HepG2 (cell line): ENCODE results near the gene ZNF132. TPM values are rescaled to one million over a fixed set of nuclear protein-coding genes. Genes with fewer than 3 reads are reported as not detected.
A peak's percentile ranks its signal among the peaks of the same experiment; 100 is the strongest.

Source experiments
- ASH2L ChIP-seq: fragments of 300-600, 200-600 bp; sonication (generic); IDR thresholded peaks from 2 replicates; pipeline ENCODE4 v1.7.0; 2017; ENCODE audit warnings: low read depth, mild to moderate bottlenecking, moderate library complexity, mixed read lengths, low read length; ENCODE audit not compliant: insufficient read length
- CBFB ChIP-seq: sonication (generic); formaldehyde crosslinking; IDR thresholded peaks from 2 replicates; pipeline ENCODE4 v1.4.0; 2020; ENCODE audit warnings: missing genetic modification reagents
- CCDC6 ChIP-seq: sonication (generic); formaldehyde crosslinking; IDR thresholded peaks from 2 replicates; pipeline ENCODE4 v1.8.1; 2022; ENCODE audit warnings: mild to moderate bottlenecking, missing genetic modification reagents, moderate library complexity
- HNRNPH1 ChIP-seq: fragments of 200-400 bp; formaldehyde crosslinking; optimal IDR thresholded peaks from 2 replicates; pipeline ENCODE3; 2017; ENCODE audit warnings: mild to moderate bottlenecking, low read depth, low read length
- PCBP2 ChIP-seq: fragments of 200-400 bp; formaldehyde crosslinking; optimal IDR thresholded peaks from 2 replicates; pipeline ENCODE3; 2018; ENCODE audit warnings: low read length, low read depth; ENCODE audit not compliant: poor library complexity, severe bottlenecking
- PRMT3 ChIP-seq: sonication (generic); formaldehyde crosslinking; IDR thresholded peaks from 2 replicates; pipeline ENCODE4 v1.8.1; 2022; ENCODE audit warnings: low read depth, mild to moderate bottlenecking, moderate library complexity, missing genetic modification reagents, borderline replicate concordance
- ZFP36L1 ChIP-seq: sonication (generic); formaldehyde crosslinking; IDR thresholded peaks from 2 replicates; pipeline ENCODE4 v1.8.0; 2022; ENCODE audit warnings: mild to moderate bottlenecking, missing genetic modification reagents, moderate library complexity
- ZNF12 ChIP-seq: sonication (generic); formaldehyde crosslinking; IDR thresholded peaks from 2 replicates; pipeline ENCODE4 v1.5.0; 2020; ENCODE audit warnings: missing genetic modification reagents
- ZNF160 ChIP-seq: sonication (generic); formaldehyde crosslinking; IDR thresholded peaks from 2 replicates; pipeline ENCODE4 v1.8.0; 2022; ENCODE audit warnings: mild to moderate bottlenecking, inconsistent platforms, missing genetic modification reagents
- ZNF20 ChIP-seq: sonication (generic); formaldehyde crosslinking; IDR thresholded peaks from 2 replicates; pipeline ENCODE4 v1.4.0; 2020; ENCODE audit warnings: mild to moderate bottlenecking, moderate library complexity, missing genetic modification reagents
- ZNF441 ChIP-seq: sonication (generic); formaldehyde crosslinking; IDR thresholded peaks from 2 replicates; pipeline ENCODE4 v1.7.0; 2021; ENCODE audit warnings: missing genetic modification reagents, borderline replicate concordance
- ZNF737 ChIP-seq: sonication (generic); formaldehyde crosslinking; IDR thresholded peaks from 2 replicates; pipeline ENCODE4 v1.5.0; 2020; ENCODE audit warnings: missing genetic modification reagents, mild to moderate bottlenecking, borderline replicate concordance
- ZNF761 ChIP-seq: sonication (generic); formaldehyde crosslinking; conservative IDR thresholded peaks from 2 replicates; pipeline ENCODE4 v1.4.0; 2020; ENCODE audit warnings: mild to moderate bottlenecking, missing genetic modification reagents
- ZNF775 ChIP-seq: sonication (generic); formaldehyde crosslinking; IDR thresholded peaks from 2 replicates; pipeline ENCODE4 v1.4.0; 2020; ENCODE audit warnings: missing genetic modification reagents, mild to moderate bottlenecking, moderate library complexity, borderline replicate concordance
- ZSCAN12 ChIP-seq: sonication (generic); formaldehyde crosslinking; IDR thresholded peaks from 2 replicates; pipeline ENCODE4 v1.9.0; 2021; ENCODE audit warnings: mild to moderate bottlenecking, missing genetic modification reagents
- ZSCAN31 ChIP-seq: sonication (generic); formaldehyde crosslinking; IDR thresholded peaks from 2 replicates; pipeline ENCODE4 v1.5.0; 2020; ENCODE audit warnings: low read depth, mild to moderate bottlenecking, missing genetic modification reagents
- ZZZ3 ChIP-seq: sonication (generic); formaldehyde crosslinking; IDR thresholded peaks from 2 replicates; pipeline ENCODE4 v1.4.0; 2020; ENCODE audit warnings: missing genetic modification reagents, mild to moderate bottlenecking, borderline replicate concordance
- polyA plus RNA-seq, 8 experiments: library from polyadenylated mRNA; depleted of rRNA in 3 of 8; stranded (reverse) in 7 of 8; unstranded in 1 of 8; fragments of >200 nt; fragmentation: Illumina TruSeq in 4 of 8; extraction: Trizol in 4 of 8; gene quantifications; 2 replicates each; pipeline versions ENCODE4 v1.2.1 to v1.2.3, GENCODE V29; 2011 to 2016; ENCODE audit warnings: low read depth in 4 of 8, missing spikeins in 1 of 8, mixed read lengths in 1 of 8; ENCODE audit not compliant: insufficient read depth in 1 of 8
- total RNA-seq, 5 experiments: library from RNA; depleted of rRNA; stranded (reverse); fragments of >200 nt; fragmentation: Illumina TruSeq; extraction: Trizol; gene quantifications; 2 replicates each; pipeline ENCODE4 v1.2.3, GENCODE V29; 2016; ENCODE audit warnings: low read depth in 1 of 5
- TF ChIP-seq, protein P1 (sequence below): sonication (generic); formaldehyde crosslinking; IDR thresholded peaks from 2 replicates; pipeline ENCODE4 v1.4.0; 2020; ENCODE audit warnings: mild to moderate bottlenecking, missing genetic modification reagents

Gene ZNF132
- total and polyA plus RNA-seq, 2 of the 13 experiments (the other 11 are each of a cell fraction or from before 2014, with no cell fraction given): not detected

DNA sequence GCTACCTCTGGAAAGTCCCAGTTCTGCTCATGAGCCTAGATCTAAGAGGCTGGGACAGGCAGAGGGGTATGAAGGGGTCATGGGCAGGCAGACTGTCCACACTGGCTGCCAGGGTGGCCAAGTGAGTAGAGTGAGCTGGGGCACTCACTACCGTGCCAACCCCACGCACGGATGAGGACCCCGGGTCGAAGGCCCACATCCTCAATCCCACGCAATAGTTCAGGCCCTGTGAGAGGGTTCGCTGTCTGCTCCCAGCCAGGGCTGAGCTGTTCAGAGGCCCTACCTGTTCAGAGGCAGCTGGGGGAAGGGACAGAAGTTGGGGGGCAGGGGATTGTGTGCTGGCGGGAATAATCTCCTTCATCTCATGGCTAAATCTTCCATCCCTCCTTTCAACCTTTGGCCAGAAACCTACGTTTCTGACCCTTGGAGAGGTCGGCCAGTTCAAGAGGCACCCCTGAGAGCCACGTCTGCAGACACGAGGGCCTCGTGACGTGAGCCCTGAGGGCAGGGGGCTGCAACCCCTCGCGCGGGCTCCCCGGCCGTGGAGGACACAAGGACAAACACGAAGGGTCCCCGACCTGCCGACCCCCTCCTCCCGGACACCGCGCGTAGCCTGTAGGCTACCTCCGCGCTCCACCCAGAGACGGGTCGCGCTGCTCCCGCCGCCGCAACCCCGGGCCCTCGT, 53.9 kb downstream of the ZNF132 start (continued):
- TF ChIP-seq, protein P1, sequence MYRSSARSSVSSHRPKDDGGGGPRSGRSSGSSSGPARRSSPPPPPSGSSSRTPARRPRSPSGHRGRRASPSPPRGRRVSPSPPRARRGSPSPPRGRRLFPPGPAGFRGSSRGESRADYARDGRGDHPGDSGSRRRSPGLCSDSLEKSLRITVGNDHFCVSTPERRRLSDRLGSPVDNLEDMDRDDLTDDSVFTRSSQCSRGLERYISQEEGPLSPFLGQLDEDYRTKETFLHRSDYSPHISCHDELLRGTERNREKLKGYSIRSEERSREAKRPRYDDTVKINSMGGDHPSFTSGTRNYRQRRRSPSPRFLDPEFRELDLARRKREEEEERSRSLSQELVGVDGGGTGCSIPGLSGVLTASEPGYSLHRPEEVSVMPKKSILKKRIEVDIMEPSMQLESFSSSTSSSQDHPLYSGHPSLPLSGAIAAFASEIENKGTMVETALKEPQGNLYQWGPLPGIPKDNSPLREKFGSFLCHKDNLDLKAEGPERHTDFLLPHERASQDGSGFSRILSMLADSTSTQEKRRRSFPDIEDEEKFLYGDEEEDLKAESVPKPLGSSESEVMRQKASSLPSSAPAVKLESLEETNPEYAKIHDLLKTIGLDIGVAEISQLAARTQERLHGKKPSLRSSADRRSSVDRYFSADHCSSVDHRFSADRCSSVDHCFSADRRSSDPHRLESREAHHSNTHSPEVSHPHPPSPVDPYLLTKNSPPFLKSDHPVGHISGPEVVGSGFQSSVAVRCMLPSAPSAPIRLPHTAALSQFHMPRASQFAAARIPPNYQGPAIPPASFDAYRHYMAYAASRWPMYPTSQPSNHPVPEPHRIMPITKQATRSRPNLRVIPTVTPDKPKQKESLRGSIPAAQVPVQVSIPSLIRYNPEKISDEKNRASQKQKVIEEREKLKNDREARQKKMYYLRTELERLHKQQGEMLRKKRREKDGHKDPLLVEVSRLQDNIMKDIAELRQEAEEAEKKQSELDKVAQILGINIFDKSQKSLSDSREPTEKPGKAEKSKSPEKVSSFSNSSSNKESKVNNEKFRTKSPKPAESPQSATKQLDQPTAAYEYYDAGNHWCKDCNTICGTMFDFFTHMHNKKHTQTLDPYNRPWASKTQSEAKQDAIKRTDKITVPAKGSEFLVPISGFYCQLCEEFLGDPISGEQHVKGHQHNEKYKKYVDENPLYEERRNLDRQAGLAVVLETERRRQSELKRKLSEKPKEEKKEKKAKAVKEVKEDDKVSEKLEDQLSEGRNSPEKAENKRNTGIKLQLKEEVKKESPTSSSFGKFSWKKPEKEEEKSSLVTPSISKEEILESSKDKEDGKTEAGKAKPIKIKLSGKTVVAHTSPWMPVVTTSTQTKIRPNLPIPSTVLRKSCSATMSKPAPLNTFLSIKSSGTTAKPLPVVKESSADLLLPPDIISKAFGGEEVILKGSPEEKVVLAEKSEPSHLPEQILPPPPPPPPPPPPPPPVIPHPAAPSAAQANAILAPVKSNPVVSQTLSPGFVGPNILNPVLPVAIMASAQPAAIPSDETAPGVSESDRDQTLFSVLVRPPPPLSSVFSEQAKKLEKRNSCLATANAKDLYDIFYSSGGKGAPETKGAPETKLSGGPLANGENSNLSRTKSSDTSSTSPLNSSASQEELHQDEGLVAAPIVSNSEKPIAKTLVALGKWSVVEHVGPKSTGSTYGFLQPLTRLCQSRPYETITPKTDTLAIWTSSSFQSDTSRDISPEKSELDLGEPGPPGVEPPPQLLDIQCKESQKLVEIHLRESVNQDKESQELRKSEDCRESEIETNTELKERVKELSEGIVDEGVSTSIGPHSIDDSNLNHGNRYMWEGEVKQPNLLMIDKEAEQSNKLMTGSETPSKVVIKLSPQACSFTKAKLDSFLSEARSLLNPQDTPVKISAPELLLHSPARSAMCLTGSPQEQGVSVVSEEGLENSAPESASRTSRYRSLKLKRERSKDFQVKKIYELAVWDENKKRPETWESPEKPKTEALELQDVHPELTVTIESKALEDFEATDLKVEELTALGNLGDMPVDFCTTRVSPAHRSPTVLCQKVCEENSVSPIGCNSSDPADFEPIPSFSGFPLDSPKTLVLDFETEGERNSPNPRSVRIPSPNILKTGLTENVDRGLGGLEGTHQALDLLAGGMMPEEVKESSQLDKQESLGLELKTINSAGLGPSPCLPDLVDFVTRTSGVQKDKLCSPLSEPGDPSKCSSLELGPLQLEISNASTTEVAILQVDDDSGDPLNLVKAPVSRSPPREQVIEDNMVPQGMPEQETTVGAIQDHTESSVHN (CRISPR knock-in tag): peak; percentile 19; the same call in 1 of the 2 replicates
- TF ChIP-seq ZNF160 (CRISPR knock-in tag) (no peak), ZZZ3 (peak; percentile 69), ZNF20 (CRISPR knock-in tag) (no peak), ZSCAN31 (CRISPR knock-in tag) (peak; percentile 5; the same call in 1 of the 2 replicates), ZNF441 (CRISPR knock-in tag) (no peak), PRMT3 (CRISPR knock-in tag) (0 out of 2 replicates have a peak, but pooled peaks have one; percentile 39), ZFP36L1 (CRISPR knock-in tag) (no peak), PCBP2 (no peak), ZNF761 (CRISPR knock-in tag) (peak; percentile 90; the same call in 1 of the 2 replicates), ZSCAN12 (CRISPR knock-in tag) (no peak), ZNF737 (CRISPR knock-in tag) (no peak), ZNF12 (no peak), ASH2L (no peak), CBFB (no peak), HNRNPH1 (no peak), ZNF775 (CRISPR knock-in tag) (no peak), CCDC6 (0 out of 2 replicates have a peak, but pooled peaks have one; percentile 39)
